DOHH2 (cell line): ENCODE results near the gene ZMYM2.

ENCODE experiments used
- EZH2phosphoT487 ChIP-seq: fragments of 200-600 bp; sonication (generic); IDR thresholded peaks from 2 replicates; pipeline ENCODE4 v1.6.1; 2017; ENCODE audit warnings: borderline replicate concordance, mild to moderate bottlenecking, antibody characterized with exemption, low read length, moderate library complexity, mixed read lengths
- TF ChIP-seq, protein P1 (sequence below): fragments of 200-600 bp; sonication (generic); IDR thresholded peaks from one replicate; pipeline ENCODE4 v1.5.1; 2014; ENCODE audit warnings: antibody characterized with exemption, mild to moderate bottlenecking, low read depth, low read length; ENCODE audit not compliant: poor library complexity, severe bottlenecking

DNA sequence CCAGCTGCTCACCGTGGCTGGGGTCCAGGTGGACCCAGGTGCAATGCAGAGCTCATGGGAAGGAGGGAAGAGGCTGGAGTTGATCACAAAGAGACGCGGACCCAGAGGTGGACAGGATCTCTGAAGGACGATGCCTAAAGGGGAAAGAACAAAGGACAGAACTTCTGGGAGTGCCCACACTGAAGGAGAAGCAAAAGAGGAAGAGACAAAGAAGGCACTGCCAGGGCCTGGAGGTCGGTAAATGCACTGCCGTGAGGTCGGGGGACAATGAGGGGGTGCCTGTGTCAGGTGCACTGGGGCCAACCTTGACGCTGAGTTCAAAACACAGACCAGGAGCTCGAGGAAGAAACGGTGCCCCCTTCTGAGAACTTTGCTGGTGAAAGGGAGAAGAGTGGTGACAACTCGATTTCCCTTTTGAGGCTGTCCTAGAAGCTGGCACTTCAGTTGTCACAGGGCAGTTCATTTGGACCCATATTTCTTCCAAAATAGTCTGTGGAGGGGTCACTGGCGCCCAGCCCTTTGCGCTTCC lies 146.7 kb downstream of the ZMYM2 start:
- TF ChIP-seq, protein P1, sequence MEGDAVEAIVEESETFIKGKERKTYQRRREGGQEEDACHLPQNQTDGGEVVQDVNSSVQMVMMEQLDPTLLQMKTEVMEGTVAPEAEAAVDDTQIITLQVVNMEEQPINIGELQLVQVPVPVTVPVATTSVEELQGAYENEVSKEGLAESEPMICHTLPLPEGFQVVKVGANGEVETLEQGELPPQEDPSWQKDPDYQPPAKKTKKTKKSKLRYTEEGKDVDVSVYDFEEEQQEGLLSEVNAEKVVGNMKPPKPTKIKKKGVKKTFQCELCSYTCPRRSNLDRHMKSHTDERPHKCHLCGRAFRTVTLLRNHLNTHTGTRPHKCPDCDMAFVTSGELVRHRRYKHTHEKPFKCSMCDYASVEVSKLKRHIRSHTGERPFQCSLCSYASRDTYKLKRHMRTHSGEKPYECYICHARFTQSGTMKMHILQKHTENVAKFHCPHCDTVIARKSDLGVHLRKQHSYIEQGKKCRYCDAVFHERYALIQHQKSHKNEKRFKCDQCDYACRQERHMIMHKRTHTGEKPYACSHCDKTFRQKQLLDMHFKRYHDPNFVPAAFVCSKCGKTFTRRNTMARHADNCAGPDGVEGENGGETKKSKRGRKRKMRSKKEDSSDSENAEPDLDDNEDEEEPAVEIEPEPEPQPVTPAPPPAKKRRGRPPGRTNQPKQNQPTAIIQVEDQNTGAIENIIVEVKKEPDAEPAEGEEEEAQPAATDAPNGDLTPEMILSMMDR, result no peak
- TF ChIP-seq EZH2phosphoT487, result no peak
